Activated naive CD8-positive, alpha-beta T cell treated with anti-CD3 and anti-CD28 coated beads, Interleukin-2, amount 10 ng/mL, durations not matched to agents 7 days and 5 days (primary cell): ENCODE results near the gene MYADM. TPM values are rescaled to one million over a fixed set of nuclear protein-coding genes. Genes with fewer than 3 reads are reported as not detected.
"Not testable (repeated sequence)": the region's sequence is repeated elsewhere in the genome, so short reads cannot be mapped to it uniquely, and the experiment has no call there.

Experiments
- ATAC-seq: fragments of 150-1000 bp; cut with Tn5 transposase; one replicate; pipeline ENCODE4 v1.10.0; 2021; ENCODE audit warnings: low read depth, moderate library complexity
- POLR2A ChIA-PET: fragments of 350-600 bp; sonication (Branson Sonifier 250); formaldehyde crosslinking; loops from one replicate; lab custom pipeline; 2021; ENCODE audit warnings: antibody characterized with exemption; lab: Charles Lee
- DNase-seq: peaks from one replicate; pipeline ENCODE4 v3.0.0; 2021
- H3K27ac Mint-ChIP-seq: one replicate; pipeline ENCODE4 v1.8.0; 2022; ENCODE audit warnings: mild to moderate bottlenecking, mixed read lengths
- H3K27me3 Mint-ChIP-seq: one replicate; pipeline ENCODE4 v1.8.0; 2022; ENCODE audit warnings: mild to moderate bottlenecking, moderate library complexity, mixed read lengths
- H3K36me3 Mint-ChIP-seq: one replicate; pipeline ENCODE4 v1.8.0; 2021; ENCODE audit warnings: mild to moderate bottlenecking, mixed read lengths
- H3K4me1 Mint-ChIP-seq: one replicate; pipeline ENCODE4 v1.8.0; 2021; ENCODE audit warnings: mixed read lengths
- H3K4me3 Mint-ChIP-seq: one replicate; pipeline ENCODE4 v1.8.0; 2022; ENCODE audit warnings: mild to moderate bottlenecking, moderate library complexity, mixed read lengths
- H3K9me3 Mint-ChIP-seq: one replicate; pipeline ENCODE4 v1.8.0; 2021; ENCODE audit warnings: mixed read lengths
- total RNA-seq, 2 experiments: library from RNA; stranded (reverse); gene quantifications; one replicate each; pipeline ENCODE4 v1.2.3, GENCODE V29; 2021

MYADM gene
- total RNA-seq: 10 to 100 TPM; 76.3 to 77.3 TPM

DNA sequence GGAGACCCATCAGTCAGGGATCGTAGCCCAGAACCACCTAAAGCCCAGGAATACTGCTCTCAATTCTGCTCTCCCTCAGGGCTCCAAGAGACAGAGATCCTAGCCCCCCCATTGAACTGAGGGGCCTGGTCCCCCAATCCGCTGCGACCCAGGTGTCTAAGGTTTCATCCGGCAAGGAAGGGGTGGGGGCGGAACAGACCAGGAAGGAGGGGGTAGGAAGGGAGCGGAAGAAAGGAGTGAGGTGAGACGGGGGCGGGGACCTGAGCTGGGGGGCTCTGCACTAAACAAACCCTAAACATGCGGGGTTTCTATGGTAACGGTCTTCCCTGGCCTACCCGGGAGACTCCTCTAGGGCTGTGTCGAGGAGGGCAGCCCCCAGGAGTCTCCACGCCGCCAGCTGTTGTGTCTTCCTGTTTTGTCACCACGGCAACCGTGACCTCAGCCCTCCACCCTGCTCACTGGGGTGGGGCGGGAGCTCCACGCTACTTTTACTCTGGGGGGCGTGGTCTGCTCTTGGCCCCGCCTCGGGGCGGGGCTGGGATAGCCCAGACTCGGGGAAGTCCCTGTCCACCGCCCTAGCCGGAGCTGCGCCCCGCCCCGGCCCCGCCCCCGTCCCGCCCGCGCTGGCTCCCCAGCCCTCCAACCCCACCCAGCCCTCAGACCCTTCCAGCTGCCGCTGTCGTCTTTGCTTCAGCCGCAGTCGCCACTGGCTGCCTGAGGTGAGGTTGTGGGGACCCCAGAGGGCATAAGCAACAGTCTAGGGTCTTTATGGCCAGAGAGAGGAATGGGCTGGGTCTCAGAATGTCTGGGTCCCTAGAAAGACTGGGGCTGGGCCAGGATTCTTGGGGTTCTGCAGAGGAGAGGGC, at the start of gene MYADM:
Gene MYADM (plus strand): TSS at position 659 of the 866 bp plus-strand sequence. CDS start 5,647 bp downstream, outside the sequence.
- DNase-seq: peak; percentile 100
- Mint-ChIP-seq H3K27ac (peak within 1 kb of the TSS; percentile 94), H3K27me3 (no peaks in the 10 kb centered on the region), H3K4me1 (peaks cover 30% of the 10 kb centered on the region), H3K4me3 (peak within 1 kb of the TSS; percentile 98), H3K9me3 (no peaks in the 10 kb centered on the region), H3K36me3 (peaks cover 4% of the 10 kb centered on the region)
- POLR2A ChIA-PET: interaction anchor here (0.6 to 4.0 kb wide), 11 partner anchors 7 to 1542 kb away, joined by 3 to 32 read pairs (median 4); partner anchors contain the start of genes LENG1 and PRKCG
- ATAC-seq: peak; percentile 61

DNA sequence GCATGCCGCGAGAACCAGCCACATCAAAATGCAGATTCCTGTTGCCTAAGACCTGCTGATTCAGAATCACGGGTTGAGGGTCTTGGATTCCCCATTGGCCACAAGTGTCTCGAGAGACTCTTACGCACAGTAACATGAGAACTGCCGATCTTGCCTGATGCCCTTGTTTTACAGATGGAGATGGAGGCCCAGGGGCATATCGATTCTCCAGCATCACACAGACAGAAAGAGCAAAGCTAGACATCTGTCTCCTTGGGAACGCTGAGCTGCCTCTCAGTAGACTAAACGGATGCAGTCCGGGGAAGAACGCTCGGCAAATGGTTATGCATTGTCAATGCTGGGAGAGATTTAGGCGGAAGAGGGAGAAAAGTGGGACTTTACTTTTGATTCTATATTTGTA, 48.9 kb upstream of the MYADM start:
- Mint-ChIP-seq H3K27ac (no peak overlapping the region), H3K4me3 (no peak overlapping the region), H3K36me3 (no peaks in the 10 kb centered on the region), H3K27me3 (peaks cover 5% of the 10 kb centered on the region), H3K9me3 (no peaks in the 10 kb centered on the region), H3K4me1 (no peaks in the 10 kb centered on the region)
- DNase-seq (no peak), ATAC-seq (no peak)
- POLR2A ChIA-PET: no interaction called here

DNA sequence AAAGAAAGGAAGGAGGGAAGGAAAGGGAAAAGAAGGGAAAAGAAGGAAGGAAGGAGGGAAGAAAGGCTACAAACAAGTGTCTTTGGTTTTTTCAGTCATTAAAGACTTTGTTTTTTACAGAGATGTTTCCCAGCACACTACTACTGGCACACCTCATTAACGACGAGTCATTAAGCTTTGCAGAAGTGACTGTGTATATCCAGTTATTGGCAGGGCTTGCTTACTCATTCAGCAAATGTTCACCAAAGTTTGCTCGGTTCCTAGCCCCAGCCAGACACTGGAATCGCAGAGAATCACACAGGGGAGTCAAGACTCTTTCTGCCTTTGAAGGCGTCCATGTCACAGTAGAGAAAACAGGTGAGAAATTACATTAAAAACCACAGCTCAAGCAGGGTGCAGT, 47.8 kb upstream of the MYADM start:
- Mint-ChIP-seq H3K27me3 (peaks cover 11% of the 10 kb centered on the region), H3K36me3 (no peaks in the 10 kb centered on the region), H3K9me3 (no peaks in the 10 kb centered on the region), H3K4me1 (peaks cover 6% of the 10 kb centered on the region), H3K27ac (no peak overlapping the region), H3K4me3 (no peak overlapping the region)
- POLR2A ChIA-PET: no interaction called here
- DNase-seq (no peak), ATAC-seq (no peak)

DNA sequence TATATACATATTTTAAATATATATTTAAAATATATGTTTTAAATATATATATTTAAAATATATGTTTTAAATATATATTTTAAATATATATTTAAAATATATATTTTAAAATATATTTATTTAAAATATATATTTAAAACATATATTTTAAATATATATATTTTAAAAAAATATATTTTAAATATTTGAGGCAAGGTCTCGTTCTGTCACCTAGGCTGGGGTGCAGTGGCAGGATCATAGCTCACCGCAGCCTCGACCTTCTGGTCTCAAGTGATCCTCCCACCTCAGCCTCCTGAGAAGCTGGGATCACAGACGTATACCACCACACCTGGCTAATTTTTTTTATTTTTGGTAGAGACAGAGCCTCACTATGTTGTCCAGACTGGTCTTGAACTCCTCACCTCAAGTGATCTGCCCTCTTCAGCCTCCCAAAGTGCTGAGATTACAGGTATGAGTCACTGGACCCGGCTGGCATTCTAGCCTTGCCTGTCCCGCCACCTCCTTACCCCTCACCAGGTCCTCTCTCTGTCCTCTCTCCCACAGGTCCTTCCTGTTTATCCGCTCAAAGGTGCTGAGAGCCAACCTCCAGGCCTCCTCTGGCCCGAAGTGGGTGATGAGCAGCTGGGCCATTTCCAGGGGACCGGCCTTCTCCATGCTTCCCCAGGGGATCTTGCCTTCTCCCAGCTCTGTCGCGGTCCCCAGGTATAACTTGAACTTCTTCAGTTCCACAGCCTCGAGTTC, 44.1 kb upstream of the MYADM start:
- ATAC-seq (no peak), DNase-seq (no peak)
- H3K27ac Mint-ChIP-seq: no peak overlapping the region
- peaks cover 6% of the 10 kb centered on the region for H3K4me1 Mint-ChIP-seq
- H3K36me3 Mint-ChIP-seq: no peaks in the 10 kb centered on the region
- POLR2A ChIA-PET: no interaction called here
- H3K27me3 Mint-ChIP-seq: peaks cover 15% of the 10 kb centered on the region
- no peak overlapping the region for H3K4me3 Mint-ChIP-seq
- no peaks in the 10 kb centered on the region for H3K9me3 Mint-ChIP-seq

DNA sequence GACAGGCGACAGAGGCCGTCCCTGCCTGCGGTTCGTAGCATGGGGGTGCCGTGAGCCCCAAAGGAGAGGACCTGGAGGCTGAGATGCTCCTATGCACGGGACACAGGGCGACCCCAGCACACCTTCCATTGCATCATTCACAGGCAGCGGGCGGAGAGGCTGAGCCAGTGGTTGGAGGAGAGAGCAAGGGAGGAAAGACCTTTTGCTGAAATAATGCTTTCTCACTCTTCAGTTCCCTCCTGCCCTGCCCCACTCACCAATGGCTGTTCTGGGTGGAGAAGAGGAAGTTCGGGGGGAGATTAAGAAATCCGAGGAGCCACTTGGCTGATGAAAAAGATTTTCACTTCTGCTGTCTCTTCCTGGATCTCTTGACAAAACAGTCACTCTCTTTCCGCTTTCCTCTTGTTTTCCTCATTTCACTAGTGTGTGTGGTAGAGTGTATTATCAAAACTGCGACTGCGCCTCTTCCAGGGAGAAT, 43.5 kb upstream of the MYADM start, which contains the start of gene NLRP12:
Gene NLRP12 (minus strand): TSS at position 181 of the 478 bp plus-strand sequence. CDS start 140 bp downstream, at position 41.
- POLR2A ChIA-PET: no interaction called here
- H3K4me1 Mint-ChIP-seq: peaks cover 8% of the 10 kb centered on the region
- no peak within 1 kb of the TSS for H3K4me3 Mint-ChIP-seq
- no peaks in the 10 kb centered on the region for H3K9me3 Mint-ChIP-seq
- no peak within 1 kb of the TSS for H3K27ac Mint-ChIP-seq
- H3K27me3 Mint-ChIP-seq: peaks cover 17% of the 10 kb centered on the region
- DNase-seq: no peak
- no peaks in the 10 kb centered on the region for H3K36me3 Mint-ChIP-seq
- ATAC-seq: no peak

DNA sequence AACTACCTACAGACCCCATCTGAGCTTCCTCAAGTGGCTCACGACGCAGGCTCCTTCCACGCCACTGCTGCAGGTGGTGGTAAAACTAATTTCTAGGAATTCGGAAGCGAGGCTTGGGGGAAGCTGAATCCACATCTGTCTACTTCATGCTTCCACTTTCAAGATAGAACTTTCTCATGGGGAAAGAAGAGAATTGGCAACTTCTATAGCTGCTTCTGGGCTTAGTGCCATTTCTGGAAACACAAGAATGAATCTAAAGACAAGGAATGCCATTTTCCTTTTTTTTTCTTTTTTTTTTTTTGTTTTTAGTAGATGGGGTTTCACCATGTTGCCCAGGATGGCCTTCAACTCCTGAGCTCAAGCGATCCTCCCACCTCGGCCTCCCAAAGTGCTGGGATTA, 40.8 kb upstream of the MYADM start:
- ATAC-seq (no peak), DNase-seq (no peak)
- H3K27me3 Mint-ChIP-seq: peaks cover 26% of the 10 kb centered on the region
- H3K27ac Mint-ChIP-seq: no peak overlapping the region
- POLR2A ChIA-PET: no interaction called here
- H3K4me1 Mint-ChIP-seq: peaks cover 11% of the 10 kb centered on the region
- H3K9me3 Mint-ChIP-seq: no peaks in the 10 kb centered on the region
- no peaks in the 10 kb centered on the region for H3K36me3 Mint-ChIP-seq
- H3K4me3 Mint-ChIP-seq: no peak overlapping the region

DNA sequence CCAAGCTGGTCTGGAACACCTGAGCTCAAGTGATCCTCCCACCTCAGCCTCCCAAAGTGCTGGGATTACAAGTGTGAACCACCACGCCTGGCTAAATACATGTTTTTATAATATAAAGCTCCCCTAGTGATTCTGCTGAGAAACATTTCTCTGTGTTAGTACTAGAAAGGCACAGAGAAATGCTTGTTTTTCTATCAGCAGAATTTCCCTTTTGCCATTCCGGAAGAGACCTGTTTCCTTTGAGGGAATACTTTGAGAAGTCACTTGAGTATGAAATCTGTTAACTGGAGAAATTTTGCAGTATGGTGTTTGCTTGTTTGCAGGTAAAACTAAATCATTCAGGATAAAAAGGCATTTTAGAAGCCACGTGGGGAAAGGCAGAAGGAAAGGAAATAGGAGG, 39.2 kb upstream of the MYADM start:
- Mint-ChIP-seq H3K27ac (no peak overlapping the region), H3K9me3 (no peaks in the 10 kb centered on the region), H3K27me3 (peaks cover 38% of the 10 kb centered on the region)

GRCh38 chr19:53832861-53833260, 34.8 kb upstream of the MYADM start:
- H3K27me3 Mint-ChIP-seq: peaks cover 32% of the 10 kb centered on the region
- H3K27ac Mint-ChIP-seq, H3K4me1 Mint-ChIP-seq, H3K4me3 Mint-ChIP-seq, H3K36me3 Mint-ChIP-seq, POLR2A ChIA-PET, ATAC-seq, H3K9me3 Mint-ChIP-seq, DNase-seq: not testable (repeated sequence)

More for the DNA sequence above, 39.2 kb upstream of the MYADM start:
- ATAC-seq (no peak), DNase-seq (no peak)
- Mint-ChIP-seq H3K4me1 (peaks cover 11% of the 10 kb centered on the region), H3K4me3 (no peak overlapping the region), H3K36me3 (no peaks in the 10 kb centered on the region)
- POLR2A ChIA-PET: no interaction called here

GRCh38 chr19:53838446-53838845, 29.2 kb upstream of the MYADM start:
- H3K4me3 Mint-ChIP-seq, ATAC-seq, DNase-seq, POLR2A ChIA-PET, H3K36me3 Mint-ChIP-seq, H3K4me1 Mint-ChIP-seq, H3K27me3 Mint-ChIP-seq, H3K27ac Mint-ChIP-seq, H3K9me3 Mint-ChIP-seq: not testable (repeated sequence)

- H3K27me3 Mint-ChIP-seq, H3K9me3 Mint-ChIP-seq, H3K36me3 Mint-ChIP-seq, DNase-seq, H3K27ac Mint-ChIP-seq, POLR2A ChIA-PET, H3K4me1 Mint-ChIP-seq, ATAC-seq, H3K4me3 Mint-ChIP-seq: not testable (repeated sequence)
Observed at GRCh38 chr19:53840241-53840640, 27.4 kb upstream of the MYADM start.

- H3K4me1 Mint-ChIP-seq, H3K27me3 Mint-ChIP-seq, ATAC-seq, POLR2A ChIA-PET, H3K36me3 Mint-ChIP-seq, H3K9me3 Mint-ChIP-seq, H3K27ac Mint-ChIP-seq, DNase-seq, H3K4me3 Mint-ChIP-seq: not testable (repeated sequence)
Observed at GRCh38 chr19:53840914-53841313, 26.8 kb upstream of the MYADM start.

DNA sequence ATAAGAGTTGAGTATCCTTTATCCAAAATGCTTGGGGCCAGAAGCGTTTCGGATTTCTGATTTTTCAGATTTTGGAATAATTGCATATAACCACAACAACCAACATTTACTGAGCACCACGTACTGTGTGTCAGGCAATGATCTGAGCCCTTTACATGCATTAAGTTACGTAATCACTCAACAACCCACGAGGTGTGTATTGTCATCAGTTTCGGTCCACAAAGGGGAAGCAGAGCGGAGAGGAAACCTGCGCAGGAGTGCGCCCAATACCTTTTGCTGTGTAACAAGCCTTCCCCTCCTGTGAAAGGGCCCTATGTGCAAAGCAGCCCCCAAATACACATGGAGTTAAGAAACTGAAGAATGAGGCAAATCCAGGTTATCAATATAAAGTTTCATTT, 22.8 kb upstream of the MYADM start:
- DNase-seq (no peak), ATAC-seq (no peak)
- no peak overlapping the region for H3K27ac Mint-ChIP-seq
- no peaks in the 10 kb centered on the region for H3K36me3 Mint-ChIP-seq
- H3K9me3 Mint-ChIP-seq: no peaks in the 10 kb centered on the region
- POLR2A ChIA-PET: no interaction called here
- H3K4me1 Mint-ChIP-seq: peaks cover 5% of the 10 kb centered on the region
- peaks cover 15% of the 10 kb centered on the region for H3K27me3 Mint-ChIP-seq
- H3K4me3 Mint-ChIP-seq: no peak overlapping the region

GRCh38 chr19:53847555-53847954, 20.1 kb upstream of the MYADM start:
- DNase-seq: no peak
- POLR2A ChIA-PET: no interaction called here
- no peak for ATAC-seq
- H3K27me3 Mint-ChIP-seq: peaks cover 23% of the 10 kb centered on the region
- no peak overlapping the region for H3K4me3 Mint-ChIP-seq
- no peaks in the 10 kb centered on the region for H3K36me3 Mint-ChIP-seq
- H3K27ac Mint-ChIP-seq: no peak overlapping the region
- H3K9me3 Mint-ChIP-seq: no peaks in the 10 kb centered on the region
- H3K4me1 Mint-ChIP-seq: peaks cover 8% of the 10 kb centered on the region
